IMR-90 (cell line): Measurements from ENCODE around the gene RPP30. TPM values are rescaled to one million over a fixed set of nuclear protein-coding genes. Genes with fewer than 3 reads are reported as not detected.
A peak's percentile ranks its signal among the peaks of the same experiment; 100 is the strongest.

ENCODE experiments used
- ATAC-seq: fragments of 200-7000 bp; cut with Tn5 transposase; 2 replicates; pipeline ENCODE4 v1.9.1; 2020; ENCODE audit warnings: low read depth, mild to moderate bottlenecking, moderate library complexity
- BruUV-seq: library from RNA; stranded (reverse); fragments of 400-500 nt; replicated peaks from 2 replicates; lab custom pipeline; 2021; lab: Mats Ljungman, UMichigan
- CTCF ChIA-PET: fragments of 300-600 bp; formaldehyde crosslinking; extraction: SDS; loops from one replicate; lab custom pipeline; 2021; ENCODE audit warnings: antibody characterized with exemption; lab: Yijun Ruan, JAX
- POLR2A ChIA-PET: fragments of 300-600 bp; sonication (Branson Sonifier 250); formaldehyde crosslinking; loops from one replicate; lab custom pipeline; 2022; ENCODE audit warnings: antibody characterized with exemption; ENCODE audit not compliant: unreplicated experiment; lab: Charles Lee
- DNase-seq: peaks from one replicate; pipeline ENCODE4 v3.0.0; 2013
- H2AFZ ChIP-seq: replicated peaks from 2 replicates; pipeline ENCODE3; 2013; ENCODE audit warnings: low read length, mild to moderate bottlenecking; ENCODE audit not compliant: poor library complexity
- H2AK5ac ChIP-seq: 2 replicates; pipeline ENCODE4 v1.6.1; 2013; ENCODE audit warnings: low read depth, low read length, inconsistent platforms
- H2AK9ac ChIP-seq: replicated peaks from 2 replicates; pipeline ENCODE3; 2013; ENCODE audit warnings: mild to moderate bottlenecking, low read depth, low read length, moderate library complexity; ENCODE audit not compliant: poor library complexity
- H2BK120ac ChIP-seq: 2 replicates; pipeline ENCODE4 v1.6.1; 2013; ENCODE audit warnings: low read depth, low read length, inconsistent platforms
- H2BK15ac ChIP-seq: 3 replicates; pipeline ENCODE4 v1.6.1; 2013; ENCODE audit warnings: low read depth, low read length, inconsistent platforms
- H2BK20ac ChIP-seq: 2 replicates; pipeline ENCODE4 v1.6.1; 2013; ENCODE audit warnings: low read depth, mild to moderate bottlenecking, inconsistent platforms, low read length, moderate library complexity
- H2BK5ac ChIP-seq: 2 replicates; pipeline ENCODE4 v1.6.1; 2013; ENCODE audit warnings: mild to moderate bottlenecking, low read depth, low read length, inconsistent platforms; ENCODE audit not compliant: poor library complexity, severe bottlenecking
- H3K14ac ChIP-seq: replicated peaks from 2 replicates; pipeline ENCODE4 v1.6.1; 2013; ENCODE audit warnings: low read depth, low read length, inconsistent platforms
- H3K18ac ChIP-seq: 2 replicates; pipeline ENCODE4 v1.6.1; 2013; ENCODE audit warnings: low read depth, low read length, control low read depth
- H3K23ac ChIP-seq: 2 replicates; pipeline ENCODE4 v1.6.1; 2013; ENCODE audit warnings: low read depth, low read length, inconsistent platforms
- H3K27ac ChIP-seq: 2 replicates; pipeline ENCODE4 v1.5.1; 2013; ENCODE audit warnings: mild to moderate bottlenecking, control low read depth, low read length; ENCODE audit not compliant: insufficient read depth
- H3K27me3 ChIP-seq: 2 replicates; pipeline ENCODE4 v1.6.1; 2013; ENCODE audit warnings: low read length; ENCODE audit not compliant: control insufficient read depth, insufficient read depth
- H3K36me3 ChIP-seq: 2 replicates; pipeline ENCODE4 v1.6.1; 2013; ENCODE audit warnings: low read length, mixed read lengths; ENCODE audit not compliant: control insufficient read depth, insufficient read depth
- H3K4ac ChIP-seq: 2 replicates; pipeline ENCODE4 v1.6.1; 2013; ENCODE audit warnings: low read depth, low read length, inconsistent platforms
- H3K4me1 ChIP-seq: 2 replicates; pipeline ENCODE4 v1.6.1; 2013; ENCODE audit warnings: low read length, mixed read lengths; ENCODE audit not compliant: control insufficient read depth, insufficient read depth
- H3K4me2 ChIP-seq: 2 replicates; pipeline ENCODE4 v1.6.1; 2013; ENCODE audit warnings: low read depth, mild to moderate bottlenecking, control low read depth, low read length, moderate library complexity
- H3K4me3 ChIP-seq: 2 replicates; pipeline ENCODE4 v1.5.1; 2013; ENCODE audit warnings: low read depth, mild to moderate bottlenecking, control low read depth, low read length, moderate library complexity; ENCODE audit not compliant: insufficient read depth
- H3K56ac ChIP-seq: 2 replicates; pipeline ENCODE4 v1.6.1; 2013; ENCODE audit warnings: low read length, inconsistent platforms; ENCODE audit not compliant: insufficient read depth; ENCODE audit errors: extremely low read depth
- H3K79me1 ChIP-seq, 2 experiments: 2 replicates each; pipeline ENCODE4 v1.6.1; 2013; ENCODE audit warnings: low read length in 2 of 2, inconsistent platforms in 1 of 2, low read depth in 1 of 2
- H3K9ac ChIP-seq: 2 replicates; pipeline ENCODE4 v1.6.1; 2013; ENCODE audit warnings: low read depth, low read length, control low read depth
- H3K9me1 ChIP-seq: 2 replicates; pipeline ENCODE4 v1.6.1; 2013; ENCODE audit warnings: low read length, inconsistent platforms; ENCODE audit not compliant: insufficient read depth
- H3K9me3 ChIP-seq: 2 replicates; pipeline ENCODE4 v1.6.1; 2013; ENCODE audit warnings: low read length; ENCODE audit not compliant: control insufficient read depth, insufficient read depth
- H4K20me1 ChIP-seq: 2 replicates; pipeline ENCODE4 v1.6.1; 2013; ENCODE audit warnings: low read length, inconsistent platforms; ENCODE audit not compliant: insufficient read depth
- H4K5ac ChIP-seq: 2 replicates; pipeline ENCODE4 v1.6.1; 2013; ENCODE audit warnings: mild to moderate bottlenecking, low read depth, low read length, control low read depth
- H4K8ac ChIP-seq, 2 experiments: 2 replicates each; pipeline ENCODE4 v1.6.1; 2013; ENCODE audit warnings: low read depth in 2 of 2, low read length in 2 of 2, control low read depth in 1 of 2, inconsistent platforms in 1 of 2
- H4K91ac ChIP-seq: 2 replicates; pipeline ENCODE4 v1.6.1; 2013; ENCODE audit warnings: low read depth, low read length, inconsistent platforms; ENCODE audit not compliant: insufficient read depth
- BHLHE40 ChIP-seq: fragments of 150-350 bp; IDR thresholded peaks from 2 replicates; pipeline ENCODE4 v1.6.1; 2016; ENCODE audit warnings: mild to moderate bottlenecking, low read depth, low read length
- CHD1 ChIP-seq: IDR thresholded peaks from 2 replicates; pipeline ENCODE4 v1.6.1; 2012; ENCODE audit warnings: low read depth, low read length, improper control_type of control experiment
- CTCF ChIP-seq: conservative IDR thresholded peaks from 2 replicates; pipeline ENCODE4 v1.5.1; 2012; ENCODE audit warnings: mild to moderate bottlenecking, low read depth, low read length, improper control_type of control experiment
- RAD21 ChIP-seq: IDR thresholded peaks from 2 replicates; pipeline ENCODE4 v1.6.1; 2012; ENCODE audit warnings: low read length, improper control_type of control experiment
- SMC3 ChIP-seq: fragments of 150-350 bp; IDR thresholded peaks from 2 replicates; pipeline ENCODE4 v1.6.1; 2016; ENCODE audit warnings: low read depth, mild to moderate bottlenecking, antibody characterized with exemption, low read length, moderate library complexity
- WGBS, 2 experiments: methylation state at CpG; one replicate each; pipeline versions ENCODE4 v1.1.5 to v1.1.7; 2013; ENCODE audit warnings: missing lambda C conversion rate in 2 of 2; ENCODE audit not compliant: insufficient read length in 1 of 2; ENCODE audit errors: extremely low coverage in 2 of 2; 5-methylcytosine and 5-hydroxymethylcytosine counted together
- dilution Hi-C: fragments of 300-500 bp; cut with HindIII; formaldehyde crosslinking; loops from one replicate; pipeline ENCODE4 v1.14.3; 2018; ENCODE audit warnings: low sequenced_read_pairs; ENCODE audit not compliant: unreplicated experiment
- in situ Hi-C: fragments of 300-500 bp; cut with MboI; formaldehyde crosslinking; loops from 3 replicates; pipeline ENCODE4 v1.14.3; 2019; ENCODE audit warnings: low sequenced_read_pairs, inconsistent platforms, mixed read lengths
- intact Hi-C: fragments of 100-400 bp; cut with micrococcal nuclease; formaldehyde crosslinking; loops from 2 replicates; pipeline ENCODE4 v1.10.0; 2022
- polyA plus RNA-seq, 3 experiments: library from polyadenylated mRNA; depleted of rRNA; stranded (reverse); fragments of >200 nt; gene quantifications; 2 replicates each; pipeline ENCODE4 v1.2.3, GENCODE V29; 2012; ENCODE audit warnings: low replicate concordance in 1 of 3
- total RNA-seq: library from RNA; depleted of rRNA; stranded (reverse); fragments of >200 nt; gene quantifications from 2 replicates; pipeline ENCODE4 v1.2.3, GENCODE V29; 2012

Gene RPP30
- total and polyA plus RNA-seq, 2 of the 4 experiments (the other 2 are of a cell fraction) = 27.6 to 45.2 TPM

GRCh38 chr10:90871279-90871765, 452 bp upstream of the RPP30 start:
- H3K9ac ChIP-seq = no peak overlapping the region; the same call in 1 of the 2 replicates
- peaks cover 2% of the 10 kb centered on the region; the same call in 1 of the 2 replicates for H3K9me1 ChIP-seq
- BruUV-seq = no TSS peak
- in situ Hi-C loops = loop anchor here (25.0 kb wide), 1 partner anchor 1434 kb away; no protein-coding TSS in a partner anchor
- H3K79me1 ChIP-seq = peaks cover 12 to 16% of the 10 kb centered on the region in 2 experiments
- ChIA-PET POLR2A (no interaction called here), CTCF (interaction anchor here (0.9 to 1.4 kb wide), 4 partner anchors 8 to 130 kb away, joined by 3 to 5 read pairs (median 4); no protein-coding TSS in a partner anchor)
- no CpG with 5 or more reads among the region's 14 CpGs for WGBS, 2 experiments
- 0 out of 2 replicates have a peak overlapping the region, but pooled peaks have one; percentile 12 for H2BK20ac ChIP-seq
- no peak overlapping the region for H3K23ac ChIP-seq
- peak overlapping the region; percentile 50; the same call in 1 of the 2 replicates for H3K56ac ChIP-seq
- ATAC-seq (peak; percentile 84), DNase-seq (peak; percentile 81)
- H4K8ac ChIP-seq = peak overlapping the region; percentile 21 to 83
- no peaks in the 10 kb centered on the region for H3K9me3 ChIP-seq
- no peak for TF ChIP-seq CHD1
- no peak for TF ChIP-seq BHLHE40
- peak; percentile 62 for TF ChIP-seq CTCF
- peak; percentile 50 for TF ChIP-seq RAD21
- TF ChIP-seq SMC3 = peak; percentile 57
- H2BK120ac ChIP-seq = peak overlapping the region; percentile 52; the same call in 1 of the 2 replicates
- H2AFZ ChIP-seq = peak overlapping the region; percentile 97
- H3K27ac ChIP-seq = no peak overlapping the region
- no peak overlapping the region for H4K91ac ChIP-seq
- H3K4me3 ChIP-seq = peak overlapping the region; percentile 89
- H3K36me3 ChIP-seq = peaks cover 2% of the 10 kb centered on the region; the same call in 1 of the 2 replicates
- peak overlapping the region; percentile 90 for H3K4me2 ChIP-seq
- peak overlapping the region; percentile 41; the same call in 1 of the 2 replicates for H3K14ac ChIP-seq
- H2BK5ac ChIP-seq = peak overlapping the region; percentile 11
- no peaks in the 10 kb centered on the region for H4K20me1 ChIP-seq
- H2AK9ac ChIP-seq = no peak overlapping the region
- dilution Hi-C loops = no loop called here
- H2AK5ac ChIP-seq = no peak overlapping the region
- no peak overlapping the region for H3K18ac ChIP-seq
- peaks cover 15% of the 10 kb centered on the region for H3K27me3 ChIP-seq
- H3K4me1 ChIP-seq = peaks cover 2% of the 10 kb centered on the region; the same call in 1 of the 2 replicates
- peak overlapping the region; percentile 24; the same call in 1 of the 2 replicates for H3K4ac ChIP-seq
- no peak overlapping the region for H2BK15ac ChIP-seq
- no peak overlapping the region; the same call in 1 of the 2 replicates for H4K5ac ChIP-seq
- intact Hi-C loops = loop anchor here (2.0 to 5.0 kb wide), 2 partner anchors 121 to 1036 kb away; partner anchors contain the start of gene FGFBP3
